KBM-7 (cell line): ENCODE results near the gene GPAM.
"Not testable (repeated sequence)": the region's sequence is repeated elsewhere in the genome, so short reads cannot be mapped to it uniquely, and the experiment has no call there.

Experiments
- DNase-seq: peaks from one replicate; pipeline ENCODE4 v3.0.0-alpha.2; 2015
- in situ Hi-C: fragments of 300-500 bp; cut with MboI; formaldehyde crosslinking; loops from 2 replicates; pipeline ENCODE4 v1.14.3; 2020; ENCODE audit warnings: low sequenced_read_pairs, low pct_unique_long_range_greater_than_20kb, mixed read lengths

GPAM gene

DNA sequence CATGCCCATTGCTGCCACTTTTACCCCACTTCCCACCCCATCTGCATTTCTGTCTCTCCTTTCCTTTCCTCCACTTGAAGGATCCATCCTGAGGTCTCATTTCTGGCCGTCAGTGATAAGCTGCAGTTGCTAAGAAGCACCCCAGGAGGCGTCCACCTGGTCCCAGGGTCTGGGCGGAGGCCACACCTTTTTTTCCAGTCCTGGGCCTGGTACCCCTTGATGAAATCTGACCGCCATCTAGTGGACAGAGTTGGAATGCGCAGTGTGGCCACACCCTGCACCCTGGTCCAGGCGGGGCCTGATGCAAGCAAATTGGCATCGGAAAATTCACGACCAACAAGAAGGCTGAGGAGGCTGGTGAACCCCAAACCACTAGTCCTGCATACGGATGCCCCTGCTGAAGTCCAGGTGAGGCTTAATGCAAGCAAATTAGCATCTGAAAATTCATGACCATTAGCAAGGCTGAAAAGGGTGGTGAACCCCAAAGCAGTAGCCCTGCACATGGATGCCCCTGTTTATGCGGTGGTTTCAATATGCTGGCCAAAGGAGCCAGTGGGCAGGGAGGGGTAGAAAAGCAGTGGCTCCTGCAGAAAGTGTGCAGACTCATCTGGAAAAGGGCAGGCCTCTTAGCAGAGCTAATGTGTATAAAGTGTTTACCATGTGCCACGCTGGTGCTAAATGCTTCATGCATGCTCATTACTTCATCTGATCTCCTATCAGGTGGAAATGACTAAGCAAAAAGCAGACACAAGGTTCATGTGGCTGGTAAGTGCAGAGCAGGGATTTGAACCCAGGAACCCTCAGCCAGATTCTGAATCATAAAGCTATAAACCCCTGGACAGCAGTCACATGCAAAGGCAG lies 43.2 kb downstream of the GPAM start:
- DNase-seq: peak; percentile 83
- in situ Hi-C loops: no loop called here

DNA sequence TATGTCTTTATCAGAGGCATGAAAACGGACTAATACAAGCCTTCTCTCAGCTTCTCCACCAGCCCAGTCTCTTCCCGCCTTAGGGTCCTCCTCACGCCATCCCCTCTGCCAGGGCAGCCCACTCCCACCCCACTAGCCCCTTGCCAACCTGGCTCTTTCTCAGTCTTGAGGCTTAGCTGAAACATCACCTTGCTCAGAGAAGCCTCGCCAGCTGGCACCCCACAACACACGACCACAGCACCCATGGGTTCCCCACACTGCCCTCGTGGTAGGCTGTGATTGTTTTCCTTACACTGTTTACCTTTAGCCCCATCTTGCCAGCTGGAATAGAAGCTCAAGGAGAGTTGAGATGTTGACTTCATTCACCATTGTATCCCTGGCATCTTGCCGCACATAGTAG lies 44.4 kb downstream of the GPAM start:
- in situ Hi-C loops: no loop called here
- no peak for DNase-seq

DNA sequence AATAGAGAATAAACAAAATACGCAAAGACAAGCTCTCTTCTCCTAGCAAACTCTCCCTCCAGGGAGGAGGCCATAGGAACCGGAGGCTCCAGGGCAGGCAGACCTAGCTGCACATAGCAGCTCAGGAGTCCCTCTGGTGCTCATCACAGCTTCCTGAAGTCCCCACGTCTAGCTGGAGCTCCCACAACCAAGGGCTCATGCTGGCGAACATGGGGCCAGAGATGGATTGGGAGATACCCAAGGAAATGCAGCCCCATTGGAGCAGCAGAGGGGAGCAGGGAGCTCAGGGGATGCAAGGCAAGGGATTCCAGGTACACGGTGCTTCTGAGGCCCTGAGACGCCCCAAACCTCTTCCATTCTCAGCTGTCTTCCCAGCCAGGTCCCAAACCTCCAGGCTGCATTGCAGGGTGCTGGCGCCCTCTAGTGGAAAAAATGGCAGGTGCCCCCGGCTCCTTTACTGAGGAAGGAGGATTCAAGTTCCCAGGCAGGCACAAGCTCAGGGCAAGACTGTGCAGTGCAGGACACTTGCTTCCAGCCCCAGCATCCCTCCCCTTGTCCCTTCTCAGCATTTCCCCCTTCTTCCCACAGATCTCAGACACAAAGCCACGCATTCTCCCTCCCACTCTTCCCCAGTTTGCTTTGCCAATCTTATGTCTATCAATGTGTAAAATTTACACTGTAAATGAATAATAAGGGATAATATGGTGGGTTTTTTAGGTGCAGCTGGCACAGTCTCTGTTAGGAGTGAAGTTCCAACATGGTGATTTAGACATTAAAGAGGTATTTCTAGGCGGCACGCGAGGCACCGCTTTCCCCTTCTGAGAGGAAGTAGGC lies 46.2 kb downstream of the GPAM start:
- DNase-seq: peak; percentile 81
- in situ Hi-C loops: no loop called here

DNA sequence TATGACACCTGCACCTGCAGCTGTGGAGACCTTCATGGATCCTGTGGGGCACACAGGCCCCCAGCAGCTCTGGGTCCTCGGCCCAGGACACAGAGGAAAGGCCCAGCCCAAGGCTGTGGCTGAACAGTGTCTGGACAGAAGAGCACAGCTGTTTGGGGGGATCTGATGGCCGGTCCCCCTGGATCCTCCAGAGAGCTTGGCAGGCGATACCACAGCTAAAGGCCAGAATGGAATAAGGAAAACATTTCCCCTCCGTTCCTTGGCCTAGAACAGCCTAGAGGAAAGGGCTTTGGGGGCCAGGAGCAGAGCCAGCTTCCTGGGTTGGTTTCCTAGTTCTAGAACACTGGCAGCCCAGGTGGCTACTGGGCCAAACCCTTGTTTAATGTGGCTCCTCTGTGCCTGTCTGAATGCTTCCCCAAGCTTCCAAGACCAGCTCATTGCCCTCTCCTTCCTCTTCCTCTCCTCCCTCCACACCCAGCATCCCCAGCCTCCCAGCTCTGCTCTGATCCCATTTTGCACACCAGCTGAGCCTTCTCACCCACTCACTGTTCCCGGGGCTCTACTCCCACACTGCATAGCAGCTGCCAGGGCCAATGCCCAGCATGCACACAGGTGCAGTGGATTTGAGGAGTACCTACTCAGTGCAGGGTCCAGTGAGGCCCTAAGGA lies 46.9 kb downstream of the GPAM start:
- in situ Hi-C loops: no loop called here
- DNase-seq: no peak

DNA sequence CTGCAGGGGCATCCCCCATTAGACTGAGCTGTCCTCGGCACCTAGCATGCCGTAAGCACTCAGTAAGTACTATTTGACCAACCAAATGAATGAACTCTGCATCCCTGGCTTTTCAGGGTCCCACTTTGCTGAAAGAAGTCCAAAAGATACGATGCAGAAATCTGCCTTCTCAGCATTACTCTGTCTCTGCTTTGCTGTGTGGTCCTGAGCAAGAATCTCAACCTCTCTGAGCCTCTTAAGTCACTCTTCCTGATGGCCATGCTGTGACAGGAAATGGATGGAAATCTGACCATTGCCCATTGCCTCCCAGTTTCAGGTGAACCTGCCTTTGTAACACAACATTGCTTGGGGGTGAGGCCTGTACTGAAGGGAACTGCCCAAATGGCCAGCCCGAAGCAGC lies 48.0 kb downstream of the GPAM start:
- DNase-seq: no peak
- in situ Hi-C loops: no loop called here

DNA sequence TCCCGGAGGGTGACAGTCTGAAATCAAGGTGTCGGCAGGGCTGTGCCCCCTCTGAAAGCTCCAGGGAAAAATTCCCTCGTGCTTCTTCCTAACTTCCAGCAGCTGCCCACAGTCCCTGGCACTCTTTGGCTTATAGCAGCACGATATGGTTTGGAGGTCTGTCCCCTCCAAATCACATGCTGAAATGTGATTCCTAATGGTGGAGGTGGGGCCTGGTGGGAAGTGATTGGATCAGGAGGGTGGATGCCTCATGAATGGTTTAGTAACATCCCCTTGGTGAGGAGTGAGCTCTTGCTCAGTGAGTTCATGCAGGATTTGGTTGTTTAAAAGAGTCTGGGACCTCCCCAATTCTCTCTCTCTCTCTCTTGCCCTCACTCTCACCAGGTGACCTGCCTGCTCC lies 51.1 kb downstream of the GPAM start:
- DNase-seq: no peak
- in situ Hi-C loops: no loop called here

DNA sequence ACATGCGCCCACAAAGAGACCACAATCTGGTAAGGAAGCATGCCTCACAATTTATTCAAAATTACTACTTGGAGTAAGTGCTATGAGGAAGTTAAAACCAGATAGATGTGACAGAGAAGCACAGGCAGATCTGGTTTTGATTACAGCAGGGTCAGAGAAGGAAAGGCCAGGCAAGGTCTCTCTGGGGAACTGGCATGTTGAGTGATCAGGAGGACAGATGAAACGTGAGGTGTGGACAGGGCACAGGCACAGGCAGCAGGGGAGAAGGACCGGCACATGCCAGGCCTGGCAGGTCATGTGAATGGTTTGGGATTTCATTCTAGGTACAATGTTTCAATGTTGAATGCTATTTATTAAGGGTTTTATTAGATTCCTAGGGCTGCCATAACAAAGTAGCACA lies 51.6 kb downstream of the GPAM start:
- DNase-seq: no peak
- in situ Hi-C loops: no loop called here

DNA sequence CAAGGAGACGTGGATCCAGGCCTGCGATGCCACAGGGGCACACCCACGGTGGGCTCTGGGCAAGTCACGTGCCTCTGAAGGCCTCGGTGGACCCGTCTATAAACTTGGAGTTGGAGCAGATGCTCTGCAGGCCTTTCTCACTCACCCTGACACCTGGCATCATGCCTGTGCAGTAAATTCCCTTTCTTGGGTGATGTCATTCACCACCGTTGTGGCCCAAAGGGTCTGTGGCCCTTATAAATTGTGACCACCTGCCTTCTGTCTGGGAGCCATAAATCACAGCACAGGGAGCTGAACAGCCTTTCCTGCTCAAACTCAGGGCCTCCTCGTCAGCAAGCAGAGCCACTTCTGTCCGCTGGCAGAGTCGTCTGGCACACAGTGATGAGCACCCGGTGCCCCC lies 52.2 kb downstream of the GPAM start:
- no peak for DNase-seq
- in situ Hi-C loops: no loop called here

DNA sequence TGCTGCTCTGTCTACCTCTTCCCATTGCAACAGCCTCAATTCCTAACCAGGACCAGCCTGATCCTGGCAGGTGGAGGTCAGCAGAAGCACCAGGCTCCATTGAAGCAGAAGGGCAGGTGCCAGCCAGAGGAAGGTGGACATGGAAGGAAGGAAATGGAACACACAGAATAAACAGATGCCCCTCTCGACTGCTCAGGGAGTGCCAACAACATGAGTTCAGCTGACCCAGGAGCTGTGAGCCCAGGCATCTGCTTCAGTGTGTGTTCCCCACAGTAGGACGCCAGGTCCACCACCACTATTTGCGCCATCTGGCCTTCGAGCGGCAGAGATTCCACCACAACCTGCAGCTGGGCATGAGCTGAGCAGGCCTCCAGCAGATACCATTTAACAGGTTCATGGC lies 56.7 kb downstream of the GPAM start:
- in situ Hi-C loops: no loop called here
- DNase-seq: no peak

DNA sequence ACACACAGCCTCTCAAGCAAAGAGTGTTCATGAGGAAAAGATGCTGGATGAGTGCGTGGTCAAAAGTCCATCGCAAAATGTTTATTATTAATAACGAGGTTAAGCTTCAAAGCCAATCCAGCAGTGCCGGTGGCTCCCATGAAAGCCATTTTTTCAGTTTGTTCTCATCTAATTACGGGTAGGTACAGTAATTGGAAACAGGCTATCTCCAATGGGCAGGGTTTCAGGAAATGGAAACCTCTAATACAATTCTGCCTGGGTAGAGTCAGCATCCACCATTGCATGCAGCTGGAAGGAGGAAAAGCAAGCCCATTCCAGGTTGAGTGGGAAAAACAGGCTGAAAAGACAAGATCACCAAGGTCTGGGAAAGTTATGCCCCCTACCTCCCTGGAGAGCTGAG lies 57.4 kb downstream of the GPAM start:
- in situ Hi-C loops: no loop called here

DNA sequence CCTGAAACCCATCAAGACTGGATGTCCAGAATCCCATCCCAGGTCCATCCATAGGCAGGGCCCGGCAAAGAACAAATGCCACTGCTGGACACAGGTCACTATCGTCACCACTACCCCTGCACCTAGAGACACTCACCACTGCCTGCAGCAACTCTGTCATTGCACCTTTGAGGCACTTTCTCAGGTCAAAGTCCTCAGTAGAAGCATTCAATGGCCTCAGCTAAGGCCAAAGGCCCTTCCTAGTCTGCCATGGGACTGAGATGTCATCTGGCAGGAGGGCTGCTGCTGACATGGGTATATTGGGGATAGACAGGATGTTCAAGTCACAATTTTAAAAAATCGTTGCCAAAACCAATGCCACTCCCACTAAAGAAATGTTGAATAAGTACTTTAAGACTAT lies 58.7 kb downstream of the GPAM start:
- in situ Hi-C loops: no loop called here

More for the DNA sequence above, 57.4 kb downstream of the GPAM start:
- no peak for DNase-seq

DNA sequence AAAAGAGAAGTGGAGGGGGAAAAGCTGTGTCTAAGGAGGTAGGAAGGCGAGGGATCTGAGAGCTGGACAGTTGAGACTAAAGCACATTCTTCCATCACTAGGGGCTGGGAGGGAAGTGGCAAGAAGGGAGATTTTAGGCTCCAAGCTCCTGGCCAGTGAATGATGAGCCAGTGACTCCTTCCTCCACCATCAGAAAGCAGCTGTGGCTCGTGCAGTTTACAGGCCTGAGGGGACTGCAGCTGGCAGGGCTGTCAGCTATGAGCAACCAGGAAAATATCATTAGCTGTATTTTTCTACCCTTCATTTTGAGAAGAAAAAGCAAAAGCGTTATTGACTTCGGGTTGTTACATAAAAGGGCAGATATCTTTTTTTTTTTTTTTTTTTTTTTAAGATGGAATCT lies 60.7 kb downstream of the GPAM start:
- no peak for DNase-seq
- in situ Hi-C loops: no loop called here

More for the DNA sequence above, 58.7 kb downstream of the GPAM start:
- DNase-seq: no peak

DNA sequence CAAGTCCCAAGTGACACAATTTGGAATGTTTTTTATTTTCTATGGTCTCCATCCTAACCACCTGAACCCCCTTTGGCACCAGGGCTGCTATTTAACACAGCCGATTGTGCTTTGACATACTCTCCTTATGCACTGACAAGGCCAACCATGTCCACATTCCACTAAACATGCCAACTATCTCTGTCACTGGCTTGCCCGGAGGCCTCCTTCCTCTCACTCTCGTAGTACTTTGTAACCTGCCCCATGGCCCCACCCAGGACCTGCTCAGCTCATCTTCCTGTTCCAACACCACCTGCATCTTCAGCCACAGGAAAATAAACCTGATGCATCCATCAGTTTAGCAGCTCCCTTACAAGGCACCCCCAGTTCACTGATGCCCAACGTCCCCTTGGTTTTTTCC lies 63.1 kb downstream of the GPAM start:
- in situ Hi-C loops: no loop called here
- no peak for DNase-seq

DNA sequence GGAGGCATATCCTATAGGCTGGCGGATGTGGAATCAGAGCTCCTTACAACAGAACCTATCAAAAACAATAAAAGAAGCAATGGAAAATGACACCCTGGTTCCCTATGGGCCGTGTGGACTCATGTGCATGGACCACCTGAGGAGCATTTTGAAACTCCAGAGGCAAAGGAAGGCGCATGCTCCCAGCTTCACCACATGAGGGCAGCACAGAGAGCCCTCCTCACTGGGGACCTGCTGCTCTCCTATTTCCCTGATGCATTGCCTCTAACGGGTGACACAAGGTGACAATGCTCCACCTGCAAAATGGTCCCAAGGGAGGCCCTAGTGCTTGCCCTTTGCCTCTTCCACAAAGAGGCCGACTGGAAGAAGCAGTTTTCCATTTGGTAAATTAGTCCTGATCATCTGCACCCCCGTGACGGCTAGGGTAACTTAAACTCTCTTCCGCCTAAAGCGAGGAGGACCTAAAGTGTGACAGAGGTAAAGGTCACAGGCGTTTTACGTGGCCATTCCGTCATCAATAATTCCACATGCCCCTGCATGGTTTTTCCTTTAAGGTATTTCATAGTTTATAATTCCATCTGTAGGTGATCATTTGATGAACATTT lies 67.7 kb downstream of the GPAM start:
- DNase-seq: peak; percentile 63
- in situ Hi-C loops: no loop called here

DNA sequence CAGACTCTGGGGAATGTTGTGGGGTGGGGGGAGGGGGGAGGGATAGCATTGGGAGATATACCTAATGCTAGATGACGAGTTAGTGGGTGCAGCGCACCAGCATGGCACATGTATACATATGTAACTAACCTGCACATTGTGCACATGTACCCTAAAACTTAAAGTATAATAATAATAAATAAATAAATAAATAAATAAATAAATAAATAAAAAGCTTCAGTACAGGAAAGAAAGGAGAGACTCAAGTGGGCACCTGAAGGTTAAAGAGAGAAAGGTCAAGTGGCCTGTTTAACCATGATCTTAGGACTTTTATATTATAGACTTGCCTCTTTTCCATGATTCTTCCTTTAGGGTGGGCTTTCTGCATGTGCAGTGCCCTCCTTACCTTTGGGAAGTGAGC lies 73.8 kb downstream of the GPAM start:
- in situ Hi-C loops, DNase-seq: not testable (repeated sequence)
